Stomach smooth muscle (tissue), 2 donors: ENCODE data around the gene AHSG.

Source experiments
- H3K27ac ChIP-seq: one replicate; pipeline ENCODE4 v1.7.0; 2013; ENCODE audit warnings: mild to moderate bottlenecking, low read length, inconsistent platforms
- H3K27me3 ChIP-seq, 2 donors: one replicate each; pipeline ENCODE4 v1.7.0; 2013; ENCODE audit warnings: low read length in 2 of 2; ENCODE audit not compliant: insufficient read depth in 2 of 2, control insufficient read depth in 1 of 2
- H3K36me3 ChIP-seq, 2 donors: one replicate each; pipeline ENCODE4 v1.7.0; 2013; ENCODE audit warnings: low read length in 2 of 2; ENCODE audit not compliant: control insufficient read depth in 2 of 2, insufficient read depth in 2 of 2
- H3K4me1 ChIP-seq: one replicate; pipeline ENCODE4 v1.7.0; 2013; ENCODE audit warnings: low read length; ENCODE audit not compliant: control insufficient read depth, insufficient read depth
- H3K4me3 ChIP-seq, 2 donors: one replicate each; pipeline ENCODE4 v1.7.0; 2013; ENCODE audit warnings: low read length in 2 of 2
- H3K9ac ChIP-seq, 2 donors: one replicate each; pipeline ENCODE4 v1.7.0; 2013; ENCODE audit warnings: low read length in 2 of 2, mild to moderate bottlenecking in 1 of 2
- H3K9me3 ChIP-seq, 2 donors: one replicate each; pipeline ENCODE4 v1.7.0; 2013; ENCODE audit warnings: low read length in 2 of 2; ENCODE audit not compliant: control insufficient read depth in 2 of 2
- donor health status: healthy.
- donor health status: Pancreatic carcinoma.

The AHSG gene

GRCh38 chr3:186643493-186643892 is 30.6 kb downstream of the AHSG start:
- Histone ChIP-seq H3K9ac (no peak overlapping the region), H3K4me3 (no peak overlapping the region), H3K36me3 (no peaks in the 10 kb centered on the region), H3K27ac (no peak overlapping the region), H3K9me3 (no peaks in the 10 kb centered on the region), H3K4me1 (no peaks in the 10 kb centered on the region), H3K27me3 (peaks cover 0 to 9% of the 10 kb centered on the region in 2 donors)

GRCh38 chr3:186644683-186645082 is 31.8 kb downstream of the AHSG start:
- Histone ChIP-seq H3K4me1 (no peaks in the 10 kb centered on the region), H3K9ac (no peak overlapping the region)

GRCh38 chr3:186646106-186646505 is 33.2 kb downstream of the AHSG start:
- H3K36me3 ChIP-seq: no peaks in the 10 kb centered on the region
- H3K9ac ChIP-seq: no peak overlapping the region
- no peaks in the 10 kb centered on the region for H3K9me3 ChIP-seq
- no peak overlapping the region for H3K4me3 ChIP-seq
- H3K4me1 ChIP-seq: no peaks in the 10 kb centered on the region
- peaks cover 0 to 2% of the 10 kb centered on the region in 2 donors for H3K27me3 ChIP-seq
- H3K27ac ChIP-seq: no peak overlapping the region

More at GRCh38 chr3:186644683-186645082, 31.8 kb downstream of the AHSG start:
- H3K36me3 ChIP-seq: no peaks in the 10 kb centered on the region
- no peak overlapping the region for H3K4me3 ChIP-seq
- no peak overlapping the region for H3K27ac ChIP-seq
- peaks cover 0 to 9% of the 10 kb centered on the region in 2 donors for H3K27me3 ChIP-seq
- H3K9me3 ChIP-seq: no peaks in the 10 kb centered on the region

GRCh38 chr3:186646841-186647240 is 34.0 kb downstream of the AHSG start:
- Histone ChIP-seq H3K4me1 (no peaks in the 10 kb centered on the region), H3K4me3 (no peak overlapping the region), H3K27me3 (peaks cover 0 to 4% of the 10 kb centered on the region in 2 donors), H3K36me3 (no peaks in the 10 kb centered on the region), H3K9me3 (no peaks in the 10 kb centered on the region), H3K9ac (no peak overlapping the region), H3K27ac (no peak overlapping the region)

- Histone ChIP-seq H3K27me3 (peaks cover 0 to 5% of the 10 kb centered on the region in 2 donors), H3K27ac (no peak overlapping the region), H3K9ac (no peak overlapping the region), H3K9me3 (no peaks in the 10 kb centered on the region), H3K4me1 (no peaks in the 10 kb centered on the region), H3K4me3 (no peak overlapping the region), H3K36me3 (no peaks in the 10 kb centered on the region)
These were observed 36.0 kb downstream of the AHSG start for GRCh38 chr3:186648851-186649250.

GRCh38 chr3:186651678-186652215 is 38.9 kb downstream of the AHSG start:
- H3K9ac ChIP-seq: no peak overlapping the region
- peaks cover 0 to 7% of the 10 kb centered on the region in 2 donors for H3K27me3 ChIP-seq
- no peaks in the 10 kb centered on the region for H3K9me3 ChIP-seq
- no peak overlapping the region for H3K27ac ChIP-seq
- H3K36me3 ChIP-seq: no peaks in the 10 kb centered on the region
- no peaks in the 10 kb centered on the region for H3K4me1 ChIP-seq
- no peak overlapping the region for H3K4me3 ChIP-seq

GRCh38 chr3:186653080-186653707 is 40.3 kb downstream of the AHSG start:
- Histone ChIP-seq H3K4me1 (no peaks in the 10 kb centered on the region), H3K27me3 (peaks cover 0 to 7% of the 10 kb centered on the region in 2 donors), H3K9me3 (no peaks in the 10 kb centered on the region), H3K4me3 (no peak overlapping the region), H3K9ac (no peak overlapping the region), H3K36me3 (no peaks in the 10 kb centered on the region), H3K27ac (no peak overlapping the region)

GRCh38 chr3:186653984-186654383 is 41.1 kb downstream of the AHSG start:
- Histone ChIP-seq H3K9ac (no peak overlapping the region), H3K36me3 (no peaks in the 10 kb centered on the region), H3K9me3 (no peaks in the 10 kb centered on the region), H3K27ac (no peak overlapping the region), H3K4me1 (no peaks in the 10 kb centered on the region), H3K4me3 (no peak overlapping the region), H3K27me3 (peaks cover 0 to 7% of the 10 kb centered on the region in 2 donors)

- no peak overlapping the region for H3K4me3 ChIP-seq
- no peak overlapping the region for H3K27ac ChIP-seq
- H3K9me3 ChIP-seq: no peaks in the 10 kb centered on the region
- H3K27me3 ChIP-seq: peaks cover 0 to 7% of the 10 kb centered on the region in 2 donors
- H3K36me3 ChIP-seq: no peaks in the 10 kb centered on the region
- no peak overlapping the region for H3K9ac ChIP-seq
- H3K4me1 ChIP-seq: no peaks in the 10 kb centered on the region
These were observed 50.7 kb downstream of the AHSG start for GRCh38 chr3:186663361-186664118.

- Histone ChIP-seq H3K9ac (no peak overlapping the region), H3K27ac (no peak overlapping the region), H3K27me3 (peaks cover 0 to 7% of the 10 kb centered on the region in 2 donors), H3K36me3 (no peaks in the 10 kb centered on the region), H3K4me3 (no peak overlapping the region), H3K9me3 (no peaks in the 10 kb centered on the region), H3K4me1 (no peaks in the 10 kb centered on the region)
These were observed 51.2 kb downstream of the AHSG start for GRCh38 chr3:186664119-186664495.

GRCh38 chr3:186664506-186664905 is 51.6 kb downstream of the AHSG start:
- no peaks in the 10 kb centered on the region for H3K36me3 ChIP-seq
- H3K9me3 ChIP-seq: no peaks in the 10 kb centered on the region
- no peak overlapping the region for H3K27ac ChIP-seq
- H3K9ac ChIP-seq: no peak overlapping the region
- no peak overlapping the region for H3K4me3 ChIP-seq
- H3K4me1 ChIP-seq: no peaks in the 10 kb centered on the region
- peaks cover 0 to 7% of the 10 kb centered on the region in 2 donors for H3K27me3 ChIP-seq
